GM12874 (cell line): ENCODE results near the gene SPATA31D4.
"Not testable (repeated sequence)": the region's sequence is repeated elsewhere in the genome, so short reads cannot be mapped to it uniquely, and the experiment has no call there.

Experiments used
- CTCF ChIP-seq: IDR thresholded peaks from 2 replicates; pipeline ENCODE4 v1.5.1; 2011; ENCODE audit warnings: low read depth, mild to moderate bottlenecking, control low read depth, low read length, moderate library complexity; ENCODE audit not compliant: insufficient read depth

The SPATA31D4 gene

DNA sequence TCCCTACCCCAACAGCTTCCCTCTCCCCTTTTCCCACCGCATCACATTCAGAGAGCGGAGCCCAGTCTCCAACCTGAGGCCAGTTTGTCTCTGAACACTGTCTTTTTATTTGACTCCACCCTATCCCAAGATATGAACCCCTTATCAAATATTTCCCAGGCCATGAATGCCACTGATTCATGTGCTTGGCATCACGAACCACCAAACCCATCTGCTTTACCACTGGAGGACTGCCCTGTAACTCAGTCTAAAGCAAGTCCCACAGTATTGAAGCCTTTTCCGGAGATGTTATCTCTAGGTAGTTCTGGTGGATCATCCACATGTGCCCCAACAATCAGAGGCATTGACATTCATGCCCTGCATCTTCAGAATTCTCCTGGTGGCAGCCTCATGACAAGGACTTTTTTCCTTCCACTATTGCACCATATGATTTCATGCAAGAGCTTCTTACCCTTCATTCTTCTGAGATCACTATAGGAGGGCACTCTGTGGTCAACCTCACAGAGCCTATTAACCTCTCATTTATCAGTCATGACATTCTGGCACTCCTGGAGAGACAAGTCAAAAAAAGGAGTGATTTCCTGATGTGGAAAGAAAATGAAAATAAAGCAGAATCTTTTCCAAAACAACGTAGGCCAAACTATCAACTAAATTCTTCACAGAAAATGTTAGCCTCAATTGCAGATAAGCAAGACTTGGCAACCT lies 12.3 kb upstream of the SPATA31D4 start:
- TF ChIP-seq CTCF: no peak

- not testable (repeated sequence) for TF ChIP-seq CTCF
Observed at GRCh38 chr9:81943393-81943792, 15.2 kb downstream of the SPATA31D4 start, which contains the start of gene SPATA31D3. TSS of gene SPATA31D3 (plus strand) at chr9:81943500. CDS start at chr9:81943586, 86 bp downstream.

DNA sequence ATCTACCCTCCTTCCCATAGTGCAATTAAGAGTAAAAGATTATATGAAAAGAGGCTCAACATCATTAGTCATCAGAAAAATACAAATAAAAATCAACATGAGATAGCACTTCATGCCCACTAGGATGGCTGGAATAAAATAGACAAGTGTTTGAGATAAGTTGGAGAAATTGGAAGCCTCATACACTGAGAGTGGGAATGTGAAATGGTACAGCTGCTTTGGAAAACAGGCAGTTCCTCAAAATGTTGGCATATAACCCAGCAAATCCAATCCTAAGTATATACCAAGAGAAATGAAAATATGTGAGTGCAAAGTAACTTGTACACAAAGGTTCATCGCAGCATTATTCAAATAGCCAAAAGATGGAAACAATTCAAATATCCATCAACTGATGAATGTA lies 24.9 kb downstream of the SPATA31D4 start:
- no peak for TF ChIP-seq CTCF

- no peak for TF ChIP-seq CTCF
Observed at GRCh38 chr9:81955625-81956024, 27.4 kb downstream of the SPATA31D4 start.

GRCh38 chr9:81964218-81965171 lies 36.3 kb downstream of the SPATA31D4 start:
- no peak for TF ChIP-seq CTCF

DNA sequence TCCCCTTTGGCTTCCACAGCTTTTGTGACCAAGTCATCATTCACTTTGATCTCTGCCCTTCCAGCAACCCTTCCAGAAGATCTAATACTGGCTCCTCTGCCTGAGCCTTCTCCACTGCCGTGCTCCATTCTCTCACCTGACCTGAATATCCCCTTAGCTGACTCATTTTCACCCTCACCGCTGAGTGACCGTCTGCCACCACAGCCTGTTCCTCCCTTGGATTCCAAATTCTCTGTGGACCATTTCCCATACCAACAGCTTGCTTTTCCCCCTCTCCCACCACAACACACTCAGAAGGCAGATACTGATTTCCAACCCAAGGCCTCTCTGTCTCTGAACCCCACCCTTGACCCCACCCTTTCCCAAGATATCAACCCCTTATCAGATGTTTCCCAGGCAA lies 39.8 kb downstream of the SPATA31D4 start:
- TF ChIP-seq CTCF: no peak

GRCh38 chr9:81969971-81970370 lies 41.7 kb downstream of the SPATA31D4 start:
- no peak for TF ChIP-seq CTCF
